CD14-positive monocyte (primary cell): ENCODE data around the gene UROD. TPM values are rescaled to one million over a fixed set of nuclear protein-coding genes. Genes with fewer than 3 reads are reported as not detected.

ENCODE experiments used
- DNase-seq, 3 donors: peaks; one replicate each; pipeline ENCODE4 v3.0.0-alpha.2; 2011 to 2022
- H2AFZ ChIP-seq: 2 replicates; pipeline ENCODE4 v1.6.0; 2012; ENCODE audit warnings: mild to moderate bottlenecking, low read depth, low read length, inconsistent platforms; ENCODE audit not compliant: insufficient read depth, poor library complexity, severe bottlenecking
- H3K27ac ChIP-seq, 2 donors: 1 replicate in 1 of 2; 2 replicates in 1 of 2; pipeline ENCODE4 v1.5.1; 2012 to 2013; ENCODE audit warnings: low read length in 2 of 2, control low read depth in 1 of 2, inconsistent platforms in 1 of 2, low read depth in 1 of 2, mild to moderate bottlenecking in 1 of 2
- H3K27me3 ChIP-seq, 2 donors: one replicate each; pipeline versions ENCODE4 v1.6.0 to v1.6.1; 2011 to 2013; ENCODE audit warnings: low read length in 2 of 2; ENCODE audit not compliant: control insufficient read depth in 2 of 2, insufficient read depth in 2 of 2
- H3K36me3 ChIP-seq, 2 donors: replicated peaks in 1 of 2; 1 replicate in 1 of 2; 2 replicates in 1 of 2; pipeline versions ENCODE4 v1.5.1 to v1.6.1; 2012 to 2013; ENCODE audit warnings: low read length in 2 of 2, control low read depth in 1 of 2, inconsistent platforms in 1 of 2, mild to moderate bottlenecking in 1 of 2; ENCODE audit not compliant: insufficient read depth in 2 of 2, control insufficient read depth in 1 of 2
- H3K4me1 ChIP-seq, 2 donors: 1 replicate in 1 of 2; 2 replicates in 1 of 2; pipeline versions ENCODE4 v1.5.1 to v1.6.1; 2012 to 2013; ENCODE audit warnings: low read length in 2 of 2, control low read depth in 1 of 2, inconsistent platforms in 1 of 2, mild to moderate bottlenecking in 1 of 2, moderate library complexity in 1 of 2; ENCODE audit not compliant: insufficient read depth in 2 of 2, control insufficient read depth in 1 of 2
- H3K4me2 ChIP-seq: replicated peaks from 2 replicates; pipeline ENCODE3; 2012; ENCODE audit warnings: low read length, moderate library complexity, mild to moderate bottlenecking; ENCODE audit not compliant: poor library complexity, severe bottlenecking; ENCODE audit errors: extremely low read depth
- H3K4me3 ChIP-seq, 3 experiments: fragments of 200-600 bp in 1 of 3; sonication (generic) in 1 of 3; replicated peaks in 1 of 3; 1 replicate in 2 of 3; 2 replicates in 1 of 3; pipeline ENCODE4 v1.5.1; 2011 to 2013; ENCODE audit warnings: low read length in 3 of 3, mild to moderate bottlenecking in 3 of 3, control low read depth in 2 of 3, low read depth in 2 of 3, inconsistent platforms in 1 of 3, moderate library complexity in 1 of 3
- H3K79me2 ChIP-seq: 2 replicates; pipeline ENCODE4 v1.6.0; 2012; ENCODE audit warnings: mild to moderate bottlenecking, control low read depth, inconsistent platforms, low read length, moderate library complexity; ENCODE audit not compliant: insufficient read depth
- H3K9ac ChIP-seq: 2 replicates; pipeline ENCODE4 v1.6.0; 2017; ENCODE audit warnings: low read length, mild to moderate bottlenecking; ENCODE audit not compliant: insufficient read depth, poor library complexity, severe bottlenecking
- H3K9me3 ChIP-seq, 2 donors: replicated peaks in 1 of 2; 1 replicate in 1 of 2; 2 replicates in 1 of 2; pipeline versions ENCODE4 v1.5.1 to v1.6.1; 2012 to 2013; ENCODE audit warnings: low read length in 2 of 2, control low read depth in 1 of 2; ENCODE audit not compliant: control insufficient read depth in 1 of 2, insufficient read depth in 1 of 2
- H4K20me1 ChIP-seq: 2 replicates; pipeline ENCODE4 v1.6.0; 2012; ENCODE audit warnings: mild to moderate bottlenecking, low read length, control low read depth, moderate library complexity; ENCODE audit not compliant: insufficient read depth
- H3K27ac Mint-ChIP-seq, 7 donors: one replicate each; pipeline ENCODE4 v1.8.0; 2020; ENCODE audit warnings: mild to moderate bottlenecking in 7 of 7, mixed read lengths in 7 of 7, moderate library complexity in 6 of 7, inconsistent platforms in 2 of 7
- H3K27me3 Mint-ChIP-seq, 3 donors: one replicate each; pipeline ENCODE4 v1.8.0; 2021 to 2022; ENCODE audit warnings: low read depth in 3 of 3, mild to moderate bottlenecking in 3 of 3, mixed read lengths in 3 of 3, moderate library complexity in 3 of 3, inconsistent platforms in 1 of 3
- H3K36me3 Mint-ChIP-seq, 2 donors: one replicate each; pipeline ENCODE4 v1.8.0; 2020; ENCODE audit warnings: mixed read lengths in 2 of 2, inconsistent platforms in 1 of 2, mild to moderate bottlenecking in 1 of 2
- H3K4me1 Mint-ChIP-seq: one replicate; pipeline ENCODE4 v1.8.0; 2020; ENCODE audit warnings: mild to moderate bottlenecking, mixed read lengths
- H3K4me3 Mint-ChIP-seq, 2 donors: one replicate each; pipeline ENCODE4 v1.8.0; 2020; ENCODE audit warnings: mild to moderate bottlenecking in 2 of 2, mixed read lengths in 2 of 2, moderate library complexity in 1 of 2
- H3K9me3 Mint-ChIP-seq, 7 donors: one replicate each; pipeline ENCODE4 v1.8.0; 2020 to 2022; ENCODE audit warnings: mixed read lengths in 7 of 7, mild to moderate bottlenecking in 6 of 7, moderate library complexity in 6 of 7, inconsistent platforms in 2 of 7
- WGBS: methylation state at CpG from one replicate; pipeline ENCODE4 v1.1.5; 2013; ENCODE audit warnings: missing lambda C conversion rate; ENCODE audit not compliant: insufficient coverage; 5-methylcytosine and 5-hydroxymethylcytosine counted together
- intact Hi-C, 2 donors: fragments of 100-400 bp; cut with micrococcal nuclease; formaldehyde crosslinking; loops; one replicate each; pipeline versions ENCODE4 v1.15.0 to v1.15.1; 2023
- polyA plus RNA-seq, 3 donors: library from polyadenylated mRNA; depleted of rRNA in 1 of 3; unstranded in 2 of 3; stranded (reverse) in 1 of 3; fragments of 300-500 nt in 2 of 3; fragments of >200 nt in 1 of 3; fragmentation: Illumina TruSeq in 2 of 3; gene quantifications; 1 replicate in 2 of 3; 2 replicates in 1 of 3; pipeline ENCODE4 v1.2.3, GENCODE V29; 2012 to 2021
- TF ChIP-seq, protein P1 (sequence below): fragments of 200-600 bp; IDR thresholded peaks from one replicate; pipeline ENCODE4 v1.8.0; 2022; ENCODE audit warnings: antibody characterized with exemption, mild to moderate bottlenecking

UROD gene
- polyA plus RNA-seq, 3 donors: 98.2 to 115 (median 108) TPM

DNA sequence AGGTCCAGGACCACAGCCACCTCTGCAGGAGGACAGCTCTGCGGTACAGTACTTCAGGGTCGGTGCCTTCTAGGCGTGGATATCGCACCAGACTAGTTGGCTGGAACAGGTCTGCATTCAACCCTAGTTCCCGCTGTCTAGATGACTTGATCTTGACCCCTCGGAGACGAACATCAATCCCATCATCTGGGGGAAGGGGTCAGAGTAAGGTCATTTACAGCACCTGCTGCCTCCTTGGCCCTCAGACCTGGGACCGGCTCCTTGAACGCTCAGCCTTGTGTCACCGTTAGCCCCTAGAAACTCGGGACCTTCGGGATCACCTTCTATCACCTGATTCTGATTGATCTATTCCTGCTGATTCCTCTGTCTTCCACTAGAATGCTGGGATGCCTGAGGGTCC is 3.5 kb upstream of the UROD start:
- Mint-ChIP-seq H3K4me1 (peaks cover 38% of the 10 kb centered on the region), H3K36me3 (peaks cover 60 to 64% of the 10 kb centered on the region in 2 donors)
- H3K27ac ChIP-seq: no peak overlapping the region

GRCh38 chr1:45009296-45009865 is 2.7 kb upstream of the UROD start:
- H3K36me3 ChIP-seq: peaks cover 49 to 54% of the 10 kb centered on the region in 2 donors
- H3K9ac ChIP-seq: peak overlapping the region; percentile 73
- no peaks in the 10 kb centered on the region for H3K9me3 Mint-ChIP-seq
- H3K4me1 ChIP-seq: peaks cover 33 to 46% of the 10 kb centered on the region in 2 donors
- H3K27ac ChIP-seq: no peak overlapping the region
- H2AFZ ChIP-seq: no peak overlapping the region
- H3K36me3 Mint-ChIP-seq: peaks cover 52 to 56% of the 10 kb centered on the region in 2 donors
- H3K4me3 ChIP-seq: peak overlapping the region in 1 of 3 experiments; percentile 96
- no peaks in the 10 kb centered on the region for H3K27me3 ChIP-seq
- peak overlapping the region; percentile 86 to 90 for H3K4me3 Mint-ChIP-seq
- H3K27ac Mint-ChIP-seq: peak overlapping the region in 3 of 7 donors; percentile 12 to 30 (median 26)
- intact Hi-C loops: no loop called here
- DNase-seq: no peak
- no peaks in the 10 kb centered on the region for H3K9me3 ChIP-seq
- no peaks in the 10 kb centered on the region for H3K27me3 Mint-ChIP-seq
- TF ChIP-seq, protein P1, sequence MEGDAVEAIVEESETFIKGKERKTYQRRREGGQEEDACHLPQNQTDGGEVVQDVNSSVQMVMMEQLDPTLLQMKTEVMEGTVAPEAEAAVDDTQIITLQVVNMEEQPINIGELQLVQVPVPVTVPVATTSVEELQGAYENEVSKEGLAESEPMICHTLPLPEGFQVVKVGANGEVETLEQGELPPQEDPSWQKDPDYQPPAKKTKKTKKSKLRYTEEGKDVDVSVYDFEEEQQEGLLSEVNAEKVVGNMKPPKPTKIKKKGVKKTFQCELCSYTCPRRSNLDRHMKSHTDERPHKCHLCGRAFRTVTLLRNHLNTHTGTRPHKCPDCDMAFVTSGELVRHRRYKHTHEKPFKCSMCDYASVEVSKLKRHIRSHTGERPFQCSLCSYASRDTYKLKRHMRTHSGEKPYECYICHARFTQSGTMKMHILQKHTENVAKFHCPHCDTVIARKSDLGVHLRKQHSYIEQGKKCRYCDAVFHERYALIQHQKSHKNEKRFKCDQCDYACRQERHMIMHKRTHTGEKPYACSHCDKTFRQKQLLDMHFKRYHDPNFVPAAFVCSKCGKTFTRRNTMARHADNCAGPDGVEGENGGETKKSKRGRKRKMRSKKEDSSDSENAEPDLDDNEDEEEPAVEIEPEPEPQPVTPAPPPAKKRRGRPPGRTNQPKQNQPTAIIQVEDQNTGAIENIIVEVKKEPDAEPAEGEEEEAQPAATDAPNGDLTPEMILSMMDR: no peak
- 100% methylated on average over 3 of the region's 11 CpGs for WGBS
- peaks cover 23% of the 10 kb centered on the region for H4K20me1 ChIP-seq
- peaks cover 35% of the 10 kb centered on the region for H3K79me2 ChIP-seq
- H3K4me2 ChIP-seq: peak overlapping the region; percentile 99
- peaks cover 47% of the 10 kb centered on the region for H3K4me1 Mint-ChIP-seq

More for the DNA sequence above, 3.5 kb upstream of the UROD start:
- TF ChIP-seq, protein P1: no peak
- no peaks in the 10 kb centered on the region for H3K9me3 ChIP-seq
- intact Hi-C loops: no loop called here
- Mint-ChIP-seq H3K27ac (no peak overlapping the region), H3K27me3 (no peaks in the 10 kb centered on the region), H3K9me3 (no peaks in the 10 kb centered on the region), H3K4me3 (no peak overlapping the region)
- peaks cover 58 to 63% of the 10 kb centered on the region in 2 donors for H3K36me3 ChIP-seq
- H3K27me3 ChIP-seq: no peaks in the 10 kb centered on the region
- no peak overlapping the region for H3K4me3 ChIP-seq
- peaks cover 33 to 40% of the 10 kb centered on the region in 2 donors for H3K4me1 ChIP-seq
- peaks cover 23% of the 10 kb centered on the region for H4K20me1 ChIP-seq
- 98% methylated on average over 12 of the region's 12 CpGs for WGBS
- DNase-seq: no peak
- H2AFZ ChIP-seq: no peak overlapping the region
- no peak overlapping the region for H3K9ac ChIP-seq
- H3K4me2 ChIP-seq: no peak overlapping the region
- peaks cover 35% of the 10 kb centered on the region for H3K79me2 ChIP-seq
